Parathyroid adenoma (tissue), 2 donors: Measurements from ENCODE around the gene LRP8.

Source experiments
- H2AFZ ChIP-seq: fragments of 300-600 bp; sonication (generic); one replicate; pipeline ENCODE4 v1.7.0; 2017; ENCODE audit warnings: antibody characterized with exemption, mild to moderate bottlenecking
- H3K27ac ChIP-seq: fragments of 300-600 bp; sonication (generic); one replicate; pipeline ENCODE4 v1.7.0; 2017
- H3K27me3 ChIP-seq: fragments of 300-600 bp; sonication (generic); one replicate; pipeline ENCODE4 v1.7.0; 2017; ENCODE audit warnings: low read length; ENCODE audit not compliant: control insufficient read depth, insufficient read depth
- H3K36me3 ChIP-seq: fragments of 300-600 bp; sonication (generic); one replicate; pipeline ENCODE4 v1.7.0; 2017; ENCODE audit warnings: low read length; ENCODE audit not compliant: control insufficient read depth, insufficient read depth
- H3K4me1 ChIP-seq: fragments of 300-600 bp; sonication (generic); one replicate; pipeline ENCODE4 v1.7.0; 2017; ENCODE audit warnings: control low read depth
- H3K4me2 ChIP-seq: fragments of 300-600 bp; sonication (generic); one replicate; pipeline ENCODE4 v1.7.0; 2017; ENCODE audit warnings: low read length
- H3K4me3 ChIP-seq: fragments of 300-600 bp; sonication (generic); one replicate; pipeline ENCODE4 v1.7.0; 2017; ENCODE audit warnings: low read depth, low read length
- H3K79me2 ChIP-seq: fragments of 300-600 bp; sonication (generic); one replicate; pipeline ENCODE4 v1.7.0; 2017; ENCODE audit warnings: control low read depth
- H3K9ac ChIP-seq: fragments of 300-600 bp; sonication (generic); one replicate; pipeline ENCODE4 v1.7.0; 2017; ENCODE audit warnings: mild to moderate bottlenecking
- H3K9me3 ChIP-seq: fragments of 300-600 bp; sonication (generic); one replicate; pipeline ENCODE4 v1.7.0; 2017; ENCODE audit warnings: low read length; ENCODE audit not compliant: control insufficient read depth
- CTCF ChIP-seq: fragments of 300-600 bp; sonication (generic); IDR thresholded peaks from one replicate; pipeline ENCODE4 v1.7.0; 2017; ENCODE audit warnings: antibody characterized with exemption, mild to moderate bottlenecking
- donor health status: primary hyperparathyroidism.

Gene LRP8

DNA sequence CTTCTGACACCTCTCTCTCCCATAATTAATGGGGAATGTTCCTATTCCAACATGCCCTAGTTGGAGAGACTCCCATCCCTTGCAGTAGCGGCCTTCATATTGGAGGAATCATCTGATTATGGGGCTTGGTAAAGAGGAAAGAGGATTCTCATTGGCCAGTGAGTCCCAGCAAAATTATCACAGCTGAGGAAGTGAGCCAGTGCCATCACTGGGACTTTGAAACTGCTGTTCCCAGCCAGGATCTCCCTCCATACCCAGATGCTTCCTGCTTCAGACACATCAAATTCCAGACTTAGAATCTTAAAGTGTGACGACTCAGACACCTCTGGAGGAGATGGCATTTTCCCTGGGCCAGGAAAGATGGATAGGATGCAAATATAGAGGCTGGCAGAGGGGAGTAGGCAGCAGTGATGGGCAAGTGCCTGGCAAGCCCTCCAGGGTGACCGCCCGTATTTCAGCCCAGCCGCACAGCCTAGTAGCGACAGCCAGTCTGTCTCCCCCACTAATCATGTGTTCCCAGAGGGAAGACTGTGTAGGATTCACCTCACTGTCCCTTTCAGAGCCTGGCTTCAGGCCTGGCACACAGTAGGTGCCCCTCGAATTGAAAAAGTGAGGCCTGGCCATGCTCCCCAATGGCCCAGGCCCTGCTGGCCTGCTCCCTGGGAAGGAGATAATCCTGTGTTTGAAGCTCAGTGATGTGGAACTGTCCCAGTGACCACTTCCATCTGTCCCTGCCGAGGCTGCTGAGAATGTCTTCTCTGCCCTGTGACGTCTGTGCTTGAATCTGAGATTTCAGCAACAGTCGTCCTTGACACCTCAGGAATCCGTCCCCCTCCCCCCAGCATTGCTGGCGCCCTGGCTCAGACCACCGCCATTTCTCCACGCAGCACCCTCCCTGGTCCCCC, 48.3 kb downstream of the LRP8 start:
- Histone ChIP-seq H3K4me2 (no peak overlapping the region), H3K4me3 (no peak overlapping the region), H2AFZ (no peak overlapping the region), H3K36me3 (no peaks in the 10 kb centered on the region), H3K27me3 (no peaks in the 10 kb centered on the region), H3K9ac (no peak overlapping the region), H3K9me3 (no peaks in the 10 kb centered on the region), H3K79me2 (no peaks in the 10 kb centered on the region), H3K27ac (no peak overlapping the region), H3K4me1 (no peaks in the 10 kb centered on the region)
- TF ChIP-seq CTCF, result no peak

DNA sequence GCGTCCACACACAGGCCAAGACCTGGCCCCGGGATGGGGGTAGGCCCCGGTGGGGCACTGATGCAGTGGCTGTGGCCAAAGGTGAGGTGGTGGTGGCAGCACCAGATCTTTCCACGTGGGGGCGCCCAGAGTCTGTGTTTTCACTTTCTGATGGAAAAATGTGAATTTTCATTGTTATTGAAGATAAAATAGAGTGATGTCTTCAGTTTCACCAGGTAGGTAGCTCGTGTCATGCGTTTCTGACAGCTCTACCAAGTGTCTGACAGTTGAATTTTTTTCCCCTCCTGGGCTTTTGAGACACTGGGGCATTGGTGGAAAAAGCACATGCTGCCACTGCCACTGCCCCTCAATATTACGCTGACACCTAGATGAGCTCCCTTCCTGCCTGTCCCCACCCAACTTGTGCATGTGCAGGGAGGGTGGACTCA, 49.6 kb downstream of the LRP8 start:
- Histone ChIP-seq H3K79me2 (no peaks in the 10 kb centered on the region), H2AFZ (no peak overlapping the region), H3K36me3 (no peaks in the 10 kb centered on the region), H3K9ac (no peak overlapping the region), H3K4me1 (no peaks in the 10 kb centered on the region), H3K27me3 (no peaks in the 10 kb centered on the region), H3K4me3 (no peak overlapping the region), H3K9me3 (no peaks in the 10 kb centered on the region), H3K4me2 (no peak overlapping the region), H3K27ac (no peak overlapping the region)
- peak; percentile 64 for TF ChIP-seq CTCF

- no peaks in the 10 kb centered on the region for H3K36me3 ChIP-seq
- no peak for TF ChIP-seq CTCF
- H3K9me3 ChIP-seq, result no peaks in the 10 kb centered on the region
Observed at GRCh38 chr1:53277326-53277725, 50.5 kb downstream of the LRP8 start.

DNA sequence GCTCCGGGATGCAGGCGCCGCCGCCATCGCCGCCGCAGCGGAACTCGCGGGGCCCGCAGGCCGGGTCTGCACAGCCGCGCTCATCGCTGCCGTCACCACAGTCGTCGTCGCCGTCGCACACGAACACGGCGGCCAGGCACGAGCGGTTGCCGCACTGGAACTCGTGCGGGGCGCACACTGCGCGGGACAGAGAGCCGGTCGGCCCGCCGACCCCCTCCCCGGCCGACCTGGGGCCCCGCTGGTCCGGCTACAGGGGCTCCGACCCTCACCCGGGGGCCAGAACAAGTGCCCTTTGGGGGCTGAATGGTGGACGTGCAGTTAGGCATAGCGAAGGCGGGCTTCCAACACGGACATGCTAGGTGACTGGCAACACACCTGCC, 51.0 kb downstream of the LRP8 start:
- no peak overlapping the region for H3K9ac ChIP-seq
- no peaks in the 10 kb centered on the region for H3K4me1 ChIP-seq
- no peaks in the 10 kb centered on the region for H3K27me3 ChIP-seq
- no peaks in the 10 kb centered on the region for H3K79me2 ChIP-seq
- no peak overlapping the region for H3K4me2 ChIP-seq
- H3K4me3 ChIP-seq, result no peak overlapping the region
- H2AFZ ChIP-seq, result no peak overlapping the region
- no peak overlapping the region for H3K27ac ChIP-seq
- no peak for TF ChIP-seq CTCF
- no peaks in the 10 kb centered on the region for H3K9me3 ChIP-seq
- no peaks in the 10 kb centered on the region for H3K36me3 ChIP-seq

More at GRCh38 chr1:53277326-53277725, 50.5 kb downstream of the LRP8 start:
- Histone ChIP-seq H3K4me1 (no peaks in the 10 kb centered on the region), H3K27me3 (no peaks in the 10 kb centered on the region), H3K79me2 (no peaks in the 10 kb centered on the region), H3K4me3 (no peak overlapping the region), H3K9ac (no peak overlapping the region), H2AFZ (no peak overlapping the region), H3K4me2 (no peak overlapping the region), H3K27ac (no peak overlapping the region)
